ENCODE data around the gene AKAP13. TPM values are rescaled to one million over a fixed set of nuclear protein-coding genes. Genes with fewer than 3 reads are reported as not detected.

Gene AKAP13
- total and polyA plus RNA-seq, 5 donors from 2014 or later = 106 to 482 (median 112) TPM

DNA sequence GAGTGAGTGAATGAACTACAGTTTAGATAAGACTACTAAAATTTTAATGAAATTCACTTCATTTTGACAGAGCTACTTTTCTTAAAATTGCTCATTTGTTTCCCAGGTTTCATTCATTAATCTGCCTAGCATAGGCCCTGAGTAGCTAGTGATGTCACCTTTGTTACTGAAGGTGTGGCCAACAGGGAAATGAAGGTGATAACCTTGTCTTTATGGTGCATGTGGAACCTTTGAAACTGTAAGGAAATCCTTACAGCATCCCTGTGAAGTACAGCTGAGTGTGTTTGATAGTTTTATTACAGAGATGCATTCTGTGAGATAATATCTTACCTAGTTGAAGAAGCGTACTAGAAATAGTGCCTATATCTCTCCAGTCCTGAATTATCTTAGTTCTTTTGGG lies 112.9 kb downstream of the AKAP13 start:
- ATAC-seq (ENCODE audit: low read depth in 2 of 2) (no peak), DNase-seq (no peak)
- Histone ChIP-seq H3K4me1 (ENCODE audit: control insufficient read depth, insufficient read depth, low read length, poor library complexity, severe bottlenecking) (peaks cover 18% of the 10 kb centered on the region), H3K4me3 (ENCODE audit: low read depth, low read length) (no peak overlapping the region), H3K9me3 (ENCODE audit: control insufficient read depth in 2 of 2, low read length in 2 of 2) (no peaks in the 10 kb centered on the region), H3K36me3 (ENCODE audit: control insufficient read depth, insufficient read depth, low read length) (no peaks in the 10 kb centered on the region), H3K27ac (ENCODE audit: insufficient read depth, low read length, poor library complexity, severe bottlenecking) (no peak overlapping the region), H3K27me3 (ENCODE audit: control insufficient read depth, insufficient read depth, low read length) (no peaks in the 10 kb centered on the region)
- Mint-ChIP-seq H3K27me3 (no peaks in the 10 kb centered on the region), H3K9me3 (no peaks in the 10 kb centered on the region), H3K4me3 (no peak overlapping the region), H3K36me3 (peaks cover 17% of the 10 kb centered on the region), H3K27ac (no peak overlapping the region), H3K4me1 (peaks cover 45 to 81% (median 65%) of the 10 kb centered on the region in 4 donors)

DNA sequence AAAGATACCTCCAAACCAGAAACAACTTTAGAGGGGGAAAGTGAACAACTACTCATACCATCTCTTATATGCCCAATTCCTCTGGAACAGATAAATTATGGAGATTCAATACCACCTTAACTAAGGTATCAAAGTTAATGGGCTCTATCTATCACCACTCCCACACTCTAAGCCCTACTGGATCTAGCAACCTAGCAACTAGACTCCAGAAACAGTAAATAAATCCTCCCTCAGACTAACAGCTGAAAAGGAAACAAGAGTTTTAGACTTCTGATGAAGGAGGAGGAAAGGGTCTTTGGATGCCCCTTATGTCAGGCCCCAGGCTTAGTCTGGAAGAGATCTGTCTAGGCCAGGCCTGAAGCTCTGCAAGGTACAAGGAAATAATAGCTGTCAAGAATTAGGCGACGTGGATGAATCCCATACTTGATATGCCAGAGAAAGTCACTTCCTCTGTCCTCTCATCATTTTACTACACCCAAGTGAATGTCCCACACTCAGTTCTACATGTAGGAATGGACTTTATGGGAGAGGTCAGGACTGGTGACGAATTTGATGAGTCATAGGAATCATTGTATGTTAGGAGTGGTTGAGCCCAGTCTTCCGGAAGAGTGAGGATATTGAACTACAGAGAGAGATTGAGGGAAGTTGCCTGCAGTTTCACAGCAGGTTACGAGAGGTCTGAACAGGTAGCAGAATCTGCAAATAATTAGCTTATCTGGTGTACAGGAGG lies 113.8 kb downstream of the AKAP13 start:
- H3K27me3 ChIP-seq (ENCODE audit: control insufficient read depth, insufficient read depth, low read length) = no peaks in the 10 kb centered on the region
- Mint-ChIP-seq H3K9me3 (no peaks in the 10 kb centered on the region), H3K36me3 (peaks cover 13% of the 10 kb centered on the region), H3K4me3 (no peak overlapping the region), H3K27me3 (no peaks in the 10 kb centered on the region), H3K4me1 (peaks cover 45 to 81% (median 65%) of the 10 kb centered on the region in 4 donors), H3K27ac (peak overlapping the region in 1 of 3 donors; percentile 89)
- no peak overlapping the region for H3K27ac ChIP-seq (ENCODE audit: insufficient read depth, low read length, poor library complexity, severe bottlenecking)
- peaks cover 27% of the 10 kb centered on the region for H3K4me1 ChIP-seq (ENCODE audit: control insufficient read depth, insufficient read depth, low read length, poor library complexity, severe bottlenecking)
- peak in 1 of 2 donors; percentile 18 for ATAC-seq (ENCODE audit: low read depth in 2 of 2)
- H3K9me3 ChIP-seq (ENCODE audit: control insufficient read depth in 2 of 2, low read length in 2 of 2) = no peaks in the 10 kb centered on the region
- no peak overlapping the region for H3K4me3 ChIP-seq (ENCODE audit: low read depth, low read length)
- DNase-seq = no peak
- no peaks in the 10 kb centered on the region for H3K36me3 ChIP-seq (ENCODE audit: control insufficient read depth, insufficient read depth, low read length)

DNA sequence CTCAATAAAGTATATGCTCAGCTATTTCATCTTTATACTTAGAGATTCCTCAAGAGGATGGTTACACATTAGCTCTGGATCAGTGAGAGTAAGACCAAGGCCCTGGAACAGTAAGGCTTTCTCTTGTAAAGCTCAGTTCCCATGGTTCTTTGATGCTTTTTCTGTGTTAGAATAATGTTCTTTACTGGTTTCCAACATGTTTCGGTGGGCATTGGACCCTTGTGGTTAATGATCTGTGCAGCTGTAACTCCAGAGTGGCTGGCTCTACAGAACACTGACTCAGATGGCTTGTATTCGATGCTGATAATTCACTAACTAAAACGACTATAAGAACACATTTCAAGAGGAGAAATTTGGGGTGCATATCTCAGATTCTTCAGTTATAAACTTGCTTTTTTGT lies 114.7 kb downstream of the AKAP13 start:
- no peaks in the 10 kb centered on the region for H3K27me3 ChIP-seq (ENCODE audit: control insufficient read depth, insufficient read depth, low read length)
- Mint-ChIP-seq H3K4me3 (no peak overlapping the region), H3K9me3 (no peaks in the 10 kb centered on the region), H3K27me3 (no peaks in the 10 kb centered on the region), H3K4me1 (peaks cover 45 to 80% (median 66%) of the 10 kb centered on the region in 4 donors), H3K36me3 (peaks cover 8% of the 10 kb centered on the region), H3K27ac (peak overlapping the region in 1 of 3 donors; percentile 12)
- peaks cover 31% of the 10 kb centered on the region for H3K4me1 ChIP-seq (ENCODE audit: control insufficient read depth, insufficient read depth, low read length, poor library complexity, severe bottlenecking)
- ATAC-seq (ENCODE audit: low read depth in 2 of 2) (no peak), DNase-seq (no peak)
- no peaks in the 10 kb centered on the region for H3K36me3 ChIP-seq (ENCODE audit: control insufficient read depth, insufficient read depth, low read length)
- no peaks in the 10 kb centered on the region for H3K9me3 ChIP-seq (ENCODE audit: control insufficient read depth in 2 of 2, low read length in 2 of 2)
- H3K4me3 ChIP-seq (ENCODE audit: low read depth, low read length) = no peak overlapping the region
- no peak overlapping the region for H3K27ac ChIP-seq (ENCODE audit: insufficient read depth, low read length, poor library complexity, severe bottlenecking)

DNA sequence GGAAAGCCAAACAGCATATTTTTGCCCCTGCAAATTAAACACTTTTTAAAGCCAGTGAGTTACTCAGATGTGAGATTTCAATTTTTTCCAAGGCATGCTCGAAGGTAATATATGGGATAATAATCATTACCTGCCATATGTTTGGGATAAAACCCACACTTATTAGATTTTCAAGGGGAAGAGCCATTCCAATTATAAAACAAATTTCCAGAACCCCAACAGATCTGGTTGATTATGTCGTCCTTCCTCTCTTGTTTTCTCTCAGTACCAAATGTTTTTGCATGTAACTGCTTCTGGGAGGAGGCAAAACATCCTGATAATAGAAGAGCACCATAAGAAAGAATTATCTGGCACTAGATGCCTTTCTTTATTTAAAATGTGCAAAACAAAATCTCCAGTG lies 115.1 kb downstream of the AKAP13 start:
- no peak for ATAC-seq (ENCODE audit: low read depth in 2 of 2)
- H3K27me3 ChIP-seq (ENCODE audit: control insufficient read depth, insufficient read depth, low read length) = no peaks in the 10 kb centered on the region
- no peak overlapping the region for H3K4me3 ChIP-seq (ENCODE audit: low read depth, low read length)
- Mint-ChIP-seq H3K4me1 (peaks cover 43 to 79% (median 66%) of the 10 kb centered on the region in 4 donors), H3K27ac (peak overlapping the region in 1 of 3 donors; percentile 18), H3K9me3 (no peaks in the 10 kb centered on the region), H3K4me3 (no peak overlapping the region), H3K27me3 (no peaks in the 10 kb centered on the region), H3K36me3 (peaks cover 4% of the 10 kb centered on the region)
- peaks cover 26% of the 10 kb centered on the region for H3K4me1 ChIP-seq (ENCODE audit: control insufficient read depth, insufficient read depth, low read length, poor library complexity, severe bottlenecking)
- H3K9me3 ChIP-seq (ENCODE audit: control insufficient read depth in 2 of 2, low read length in 2 of 2) = no peaks in the 10 kb centered on the region
- no peaks in the 10 kb centered on the region for H3K36me3 ChIP-seq (ENCODE audit: control insufficient read depth, insufficient read depth, low read length)
- no peak overlapping the region for H3K27ac ChIP-seq (ENCODE audit: insufficient read depth, low read length, poor library complexity, severe bottlenecking)
- DNase-seq = no peak

DNA sequence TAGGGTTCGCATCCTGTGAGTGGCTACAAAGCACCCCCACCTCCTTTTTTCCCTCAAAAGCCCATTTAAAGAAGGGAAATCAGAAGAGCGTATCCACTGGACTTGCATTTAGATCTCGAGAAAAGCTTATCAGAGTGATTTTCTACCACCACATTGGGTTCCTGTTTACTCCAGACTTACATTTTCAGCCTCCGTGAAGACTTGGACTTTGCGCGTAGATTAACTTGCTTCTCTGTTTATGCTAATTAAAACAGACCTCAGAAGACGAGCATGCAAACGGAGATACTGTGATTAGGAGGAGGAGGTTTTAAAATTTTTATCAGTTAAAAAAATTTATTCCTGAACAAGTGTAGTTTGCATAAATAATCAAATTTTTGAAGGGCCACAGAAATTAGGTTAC lies 115.7 kb downstream of the AKAP13 start:
- H3K9me3 Mint-ChIP-seq = no peaks in the 10 kb centered on the region
- Histone ChIP-seq H3K27me3 (ENCODE audit: control insufficient read depth, insufficient read depth, low read length) (no peaks in the 10 kb centered on the region), H3K9me3 (ENCODE audit: control insufficient read depth in 2 of 2, low read length in 2 of 2) (no peaks in the 10 kb centered on the region), H3K4me1 (ENCODE audit: control insufficient read depth, insufficient read depth, low read length, poor library complexity, severe bottlenecking) (peaks cover 31% of the 10 kb centered on the region), H3K36me3 (ENCODE audit: control insufficient read depth, insufficient read depth, low read length) (no peaks in the 10 kb centered on the region), H3K27ac (ENCODE audit: insufficient read depth, low read length, poor library complexity, severe bottlenecking) (no peak overlapping the region), H3K4me3 (ENCODE audit: low read depth, low read length) (no peak overlapping the region)
- H3K36me3 Mint-ChIP-seq = peaks cover 3% of the 10 kb centered on the region
- no peak for DNase-seq
- H3K27ac Mint-ChIP-seq = peak overlapping the region; percentile 7 to 25 (median 18)
- peaks cover 40 to 79% (median 68%) of the 10 kb centered on the region in 4 donors for H3K4me1 Mint-ChIP-seq
- H3K4me3 Mint-ChIP-seq = peak overlapping the region in 1 of 4 donors; percentile 26
- no peaks in the 10 kb centered on the region for H3K27me3 Mint-ChIP-seq
- no peak for ATAC-seq (ENCODE audit: low read depth in 2 of 2)

DNA sequence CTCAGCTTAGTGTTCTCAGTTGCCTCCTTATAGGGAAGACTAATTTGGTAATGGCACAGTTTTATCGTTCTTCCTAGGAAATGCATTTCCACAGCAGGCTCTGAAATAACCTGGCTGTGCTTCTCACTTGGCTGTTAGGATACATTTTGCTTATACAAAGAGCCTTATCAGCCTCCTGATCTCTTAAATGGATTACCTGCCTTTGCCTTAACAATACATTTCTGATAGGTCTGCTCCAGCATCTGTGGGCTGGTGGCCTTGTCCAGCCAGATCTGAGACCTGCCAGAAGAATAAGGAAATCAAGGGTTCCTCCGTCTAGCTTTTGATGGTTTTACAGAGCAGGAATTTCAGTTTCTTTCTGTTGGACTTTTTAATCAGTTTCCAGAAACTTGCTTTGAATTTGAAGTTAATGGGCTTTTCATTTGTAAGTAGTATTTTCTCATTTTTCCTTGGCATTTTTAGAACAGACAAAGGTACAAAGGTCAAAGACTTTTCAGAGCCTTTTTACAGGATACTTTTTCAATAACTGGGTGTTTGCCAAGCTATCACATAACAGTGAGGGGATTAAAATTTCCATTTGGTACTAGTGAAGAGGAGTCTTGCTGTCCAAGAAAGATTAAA lies 116.3 kb downstream of the AKAP13 start:
- Histone ChIP-seq H3K27ac (ENCODE audit: insufficient read depth, low read length, poor library complexity, severe bottlenecking) (no peak overlapping the region), H3K9me3 (ENCODE audit: control insufficient read depth in 2 of 2, low read length in 2 of 2) (no peaks in the 10 kb centered on the region), H3K27me3 (ENCODE audit: control insufficient read depth, insufficient read depth, low read length) (no peaks in the 10 kb centered on the region), H3K4me3 (ENCODE audit: low read depth, low read length) (no peak overlapping the region), H3K36me3 (ENCODE audit: control insufficient read depth, insufficient read depth, low read length) (no peaks in the 10 kb centered on the region), H3K4me1 (ENCODE audit: control insufficient read depth, insufficient read depth, low read length, poor library complexity, severe bottlenecking) (peaks cover 36% of the 10 kb centered on the region)
- DNase-seq (no peak), ATAC-seq (ENCODE audit: low read depth in 2 of 2) (no peak)
- H3K36me3 Mint-ChIP-seq = peaks cover 3% of the 10 kb centered on the region
- H3K27me3 Mint-ChIP-seq = no peaks in the 10 kb centered on the region
- peaks cover 45 to 83% (median 73%) of the 10 kb centered on the region in 4 donors for H3K4me1 Mint-ChIP-seq
- H3K27ac Mint-ChIP-seq = peak overlapping the region; percentile 17 to 76 (median 43)
- no peak overlapping the region for H3K4me3 Mint-ChIP-seq
- no peaks in the 10 kb centered on the region for H3K9me3 Mint-ChIP-seq

DNA sequence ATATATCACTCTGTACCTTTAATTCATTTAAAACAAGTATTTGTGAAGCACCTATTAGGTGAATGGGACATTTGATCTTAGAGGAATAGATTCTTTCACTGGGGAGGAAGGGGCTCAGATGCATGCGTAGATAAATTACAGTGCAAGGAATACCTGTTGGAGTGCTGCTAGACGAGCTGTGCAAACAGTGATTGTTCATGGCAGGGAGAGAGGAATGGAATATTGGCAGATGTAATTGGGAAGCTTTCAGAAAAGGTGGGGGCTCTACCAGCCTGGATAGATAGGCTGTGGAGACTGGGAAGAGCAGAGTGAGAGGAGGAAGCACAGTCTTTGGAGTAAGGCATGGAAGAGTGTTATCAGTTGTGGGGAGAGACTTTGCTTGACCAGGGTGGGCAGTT lies 116.8 kb downstream of the AKAP13 start:
- DNase-seq (no peak), ATAC-seq (ENCODE audit: low read depth in 2 of 2) (no peak)
- Histone ChIP-seq H3K36me3 (ENCODE audit: control insufficient read depth, insufficient read depth, low read length) (no peaks in the 10 kb centered on the region), H3K4me1 (ENCODE audit: control insufficient read depth, insufficient read depth, low read length, poor library complexity, severe bottlenecking) (peaks cover 41% of the 10 kb centered on the region), H3K27ac (ENCODE audit: insufficient read depth, low read length, poor library complexity, severe bottlenecking) (no peak overlapping the region), H3K27me3 (ENCODE audit: control insufficient read depth, insufficient read depth, low read length) (no peaks in the 10 kb centered on the region), H3K9me3 (ENCODE audit: control insufficient read depth in 2 of 2, low read length in 2 of 2) (no peaks in the 10 kb centered on the region), H3K4me3 (ENCODE audit: low read depth, low read length) (no peak overlapping the region)
- Mint-ChIP-seq H3K36me3 (peaks cover 3% of the 10 kb centered on the region), H3K4me3 (peak overlapping the region in 1 of 4 donors; percentile 39), H3K27ac (peak overlapping the region; percentile 17 to 76 (median 43)), H3K27me3 (no peaks in the 10 kb centered on the region), H3K9me3 (no peaks in the 10 kb centered on the region), H3K4me1 (peaks cover 47 to 87% (median 76%) of the 10 kb centered on the region in 4 donors)
